Measurements from ENCODE around the gene PFDN4.

PFDN4 gene

DNA sequence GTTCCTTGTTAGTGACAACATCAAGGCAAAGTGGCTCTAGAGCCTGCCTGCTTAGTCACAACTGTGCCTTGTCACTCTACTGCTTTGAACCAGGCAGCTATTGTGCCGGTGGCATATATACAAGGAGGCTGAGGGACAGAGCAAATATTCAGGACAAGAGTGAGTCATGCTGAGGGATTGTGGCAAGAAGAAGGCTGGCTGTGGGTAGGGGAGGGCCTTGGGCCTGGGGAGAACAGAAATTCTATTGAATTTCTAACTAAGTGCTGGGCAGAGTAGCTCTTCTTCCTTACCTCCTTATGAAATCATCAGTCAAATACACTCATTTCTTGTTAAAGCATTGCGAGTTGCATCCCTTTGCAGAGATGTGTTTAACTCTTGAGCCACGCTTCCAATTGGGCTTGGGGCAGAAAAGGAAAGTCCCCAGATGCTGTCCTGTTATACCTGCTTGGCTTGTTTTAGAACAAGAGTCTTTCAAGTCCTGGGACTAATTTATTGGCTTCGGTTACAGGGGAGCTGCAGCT, 59.7 kb downstream of the PFDN4 start:
- DNase-seq (ENCODE audit: low read depth in 2 of 2): no peak

DNA sequence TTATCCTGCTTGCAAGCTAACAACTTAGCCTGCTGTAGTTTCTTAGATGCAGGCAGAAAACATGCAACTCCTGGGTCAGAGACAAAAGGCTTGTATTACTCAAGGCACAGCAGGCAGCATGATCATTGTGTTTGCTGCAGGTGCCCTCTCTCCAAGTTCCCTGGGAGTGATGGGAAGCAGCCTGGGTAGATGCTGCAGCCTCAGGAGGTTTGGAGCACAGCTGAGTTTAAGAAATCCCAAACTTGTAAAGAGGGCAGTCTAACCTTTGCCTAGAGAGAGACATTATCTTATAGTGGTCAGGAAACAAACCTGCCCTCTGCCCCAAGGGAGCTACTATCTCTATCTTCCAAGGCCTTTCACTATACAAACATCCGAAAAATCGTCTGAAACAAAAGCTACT, 61.1 kb downstream of the PFDN4 start:
- no peak for DNase-seq (ENCODE audit: low read depth in 2 of 2)

Measured in fibroblast of skin of left biceps (primary cell).